Lower leg skin (tissue), 4 donors: ENCODE measurements around the gene ACTN4. TPM values are rescaled to one million over a fixed set of nuclear protein-coding genes. Genes with fewer than 3 reads are reported as not detected.

Experiments used
- DNase-seq, 2 donors: peaks; one replicate each; pipeline ENCODE4 v3.0.0-alpha.2; 2019; ENCODE audit warnings: low spot score in 2 of 2
- H3K4me3 ChIP-seq: fragments of 200-600 bp; sonication (generic); 2 replicates; pipeline ENCODE4 v1.5.1; 2017; ENCODE audit warnings: mild to moderate bottlenecking, low read depth; ENCODE audit not compliant: poor library complexity, severe bottlenecking
- POLR2A ChIP-seq, 2 donors: fragments of 450-650 bp; IDR thresholded peaks; one replicate each; pipeline ENCODE4 v1.6.1; 2016 to 2017; ENCODE audit warnings: antibody characterized with exemption in 2 of 2, mild to moderate bottlenecking in 1 of 2, moderate library complexity in 1 of 2
- WGBS, 2 donors: methylation state at CpG; one replicate each; pipeline ENCODE4 v1.1.5; 2018; 5-methylcytosine and 5-hydroxymethylcytosine counted together
- intact Hi-C: fragments of 100-400 bp; cut with DNase I; formaldehyde crosslinking; loops from one replicate; pipeline ENCODE4 v1.15.0; 2023; ENCODE audit warnings: low total_unique reads
- total RNA-seq, 4 donors: library from RNA; depleted of rRNA; stranded (reverse); fragments of >200 nt; gene quantifications; one replicate each; pipeline ENCODE4 v1.1.0, GENCODE V29; 2016
- TF ChIP-seq, protein P1 (sequence below), 3 donors: fragments of 450-650 bp; IDR thresholded peaks; one replicate each; pipeline ENCODE4 v1.5.1; 2016; ENCODE audit warnings: antibody characterized with exemption in 3 of 3, mild to moderate bottlenecking in 3 of 3, moderate library complexity in 2 of 3

The ACTN4 gene
- total RNA-seq, 4 donors from 2014 or later, result 411 to 572 (median 469) TPM

DNA sequence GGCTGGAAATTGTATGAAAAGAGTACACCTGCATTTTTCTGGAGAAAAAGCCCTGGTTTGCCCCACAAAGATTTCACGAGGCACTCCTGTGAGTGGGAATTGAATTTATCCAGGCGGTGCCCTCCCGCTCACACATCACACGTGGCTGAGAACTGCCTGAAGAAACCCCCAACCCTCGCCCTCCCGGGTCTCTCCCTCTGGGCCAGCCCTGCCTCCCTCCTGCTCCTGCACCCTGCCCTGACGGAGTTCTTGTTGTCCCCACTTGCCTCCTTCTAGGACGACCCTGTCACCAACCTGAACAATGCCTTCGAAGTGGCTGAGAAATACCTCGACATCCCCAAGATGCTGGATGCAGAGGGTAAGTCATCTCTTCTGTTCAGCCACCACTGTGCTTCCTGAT lies 61.7 kb downstream of the ACTN4 start:
- intact Hi-C loops, result no loop called here
- no peak overlapping the region for H3K4me3 ChIP-seq
- WGBS, 2 donors, result 83 to 91% methylated on average over 10 of the region's 10 CpGs
- TF ChIP-seq POLR2A (IDR thresholded peaks at IDR 0.05), result no peak
- TF ChIP-seq, protein P1, sequence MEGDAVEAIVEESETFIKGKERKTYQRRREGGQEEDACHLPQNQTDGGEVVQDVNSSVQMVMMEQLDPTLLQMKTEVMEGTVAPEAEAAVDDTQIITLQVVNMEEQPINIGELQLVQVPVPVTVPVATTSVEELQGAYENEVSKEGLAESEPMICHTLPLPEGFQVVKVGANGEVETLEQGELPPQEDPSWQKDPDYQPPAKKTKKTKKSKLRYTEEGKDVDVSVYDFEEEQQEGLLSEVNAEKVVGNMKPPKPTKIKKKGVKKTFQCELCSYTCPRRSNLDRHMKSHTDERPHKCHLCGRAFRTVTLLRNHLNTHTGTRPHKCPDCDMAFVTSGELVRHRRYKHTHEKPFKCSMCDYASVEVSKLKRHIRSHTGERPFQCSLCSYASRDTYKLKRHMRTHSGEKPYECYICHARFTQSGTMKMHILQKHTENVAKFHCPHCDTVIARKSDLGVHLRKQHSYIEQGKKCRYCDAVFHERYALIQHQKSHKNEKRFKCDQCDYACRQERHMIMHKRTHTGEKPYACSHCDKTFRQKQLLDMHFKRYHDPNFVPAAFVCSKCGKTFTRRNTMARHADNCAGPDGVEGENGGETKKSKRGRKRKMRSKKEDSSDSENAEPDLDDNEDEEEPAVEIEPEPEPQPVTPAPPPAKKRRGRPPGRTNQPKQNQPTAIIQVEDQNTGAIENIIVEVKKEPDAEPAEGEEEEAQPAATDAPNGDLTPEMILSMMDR (IDR thresholded peaks at IDR 0.05), result no peak
- no peak for DNase-seq

DNA sequence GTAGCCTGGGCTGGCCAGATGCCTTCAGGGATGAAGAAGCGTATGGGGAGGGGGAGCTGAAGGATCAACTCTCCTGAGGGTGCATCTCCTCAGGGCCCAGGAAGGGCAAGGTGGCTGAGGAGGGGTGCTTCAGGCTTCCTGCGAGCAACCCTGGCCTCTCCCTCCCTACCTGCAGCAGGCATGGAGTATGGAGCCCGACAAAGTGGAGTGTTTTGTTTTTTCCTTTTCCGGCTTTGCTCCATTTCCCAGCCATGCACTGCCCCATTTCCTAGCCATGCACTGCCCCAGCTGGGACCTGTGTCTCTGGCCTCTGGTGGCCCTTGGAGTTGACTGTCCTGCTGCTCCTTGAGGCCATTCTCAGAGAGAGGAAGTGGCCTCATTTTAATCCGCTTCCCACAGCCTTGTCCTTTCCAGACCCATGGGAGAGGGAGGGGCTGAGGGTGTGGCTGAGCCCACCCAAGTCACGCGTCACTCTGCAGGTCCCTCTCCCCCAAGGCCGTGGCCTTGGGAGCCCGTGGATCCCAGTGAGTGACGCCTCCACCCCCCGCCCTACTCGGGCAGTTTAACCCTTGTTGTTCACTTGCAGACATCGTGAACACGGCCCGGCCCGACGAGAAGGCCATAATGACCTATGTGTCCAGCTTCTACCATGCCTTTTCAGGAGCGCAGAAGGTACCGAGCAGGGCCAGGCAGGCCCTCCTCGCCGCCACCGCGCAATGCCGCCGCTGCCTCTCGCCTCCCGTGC lies 62.4 kb downstream of the ACTN4 start:
- H3K4me3 ChIP-seq, result no peak overlapping the region
- intact Hi-C loops, result no loop called here
- TF ChIP-seq, protein P1 (IDR thresholded peaks at IDR 0.05), result no peak
- TF ChIP-seq POLR2A (IDR thresholded peaks at IDR 0.05), result no peak
- no peak for DNase-seq
- WGBS, 2 donors, result 75 to 77% methylated on average over 27 of the region's 27 CpGs

DNA sequence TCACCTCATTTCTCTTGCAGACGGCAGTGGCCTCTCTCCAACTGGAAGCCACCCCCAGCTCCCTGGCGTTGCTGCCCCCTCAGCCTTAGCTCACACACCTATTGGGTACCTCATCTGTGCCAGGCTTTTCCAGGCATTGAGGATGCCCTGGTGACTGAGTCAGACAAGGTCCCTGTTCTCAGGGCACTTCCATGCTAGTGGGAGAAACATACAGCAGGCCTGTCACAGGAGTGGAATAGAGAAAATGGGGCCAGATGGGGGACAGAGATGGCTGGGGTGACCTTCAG lies 62.9 kb downstream of the ACTN4 start:
- no peak overlapping the region for H3K4me3 ChIP-seq
- 59 to 63% methylated on average over 2 of the region's 2 CpGs for WGBS, 2 donors
- intact Hi-C loops, result no loop called here
- DNase-seq, result no peak
- TF ChIP-seq, protein P1 (IDR thresholded peaks at IDR 0.05), result no peak
- no peak for TF ChIP-seq POLR2A (IDR thresholded peaks at IDR 0.05)

DNA sequence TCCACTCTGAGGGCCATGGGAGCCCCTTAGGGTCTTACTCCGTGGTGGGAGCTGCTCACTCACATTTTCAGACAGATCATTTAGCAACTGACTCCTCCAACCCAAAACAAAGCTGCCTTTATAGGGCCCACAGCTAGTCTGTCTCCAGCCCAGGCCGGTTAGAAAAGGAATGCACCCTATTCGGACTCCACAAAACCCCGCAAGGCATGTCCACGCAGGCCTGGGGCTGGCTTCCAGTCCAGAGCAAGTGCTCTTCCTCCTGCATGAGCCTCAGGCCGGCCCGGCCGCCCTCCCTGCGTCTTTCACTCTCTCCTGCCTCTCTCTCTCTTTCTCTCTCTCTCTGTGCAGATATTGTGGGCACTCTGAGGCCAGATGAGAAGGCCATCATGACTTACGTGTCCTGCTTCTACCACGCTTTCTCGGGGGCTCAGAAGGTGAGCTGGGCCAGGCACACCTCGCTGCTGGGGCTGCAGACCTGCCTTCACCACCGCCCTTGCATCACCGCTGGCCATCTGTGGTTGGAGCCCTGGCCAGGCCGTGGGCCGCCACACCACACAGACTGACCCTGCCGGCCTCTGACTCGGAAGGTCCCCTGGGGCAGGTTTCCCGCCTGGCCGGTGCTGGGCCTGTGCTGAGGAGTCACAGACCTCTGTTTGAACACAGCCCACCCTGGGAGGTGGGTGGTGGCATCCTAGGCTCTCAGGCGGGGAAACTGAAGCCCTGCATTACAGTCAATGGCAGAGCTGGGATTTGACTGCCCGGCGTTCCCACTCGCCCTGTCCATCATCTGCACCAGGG lies 63.7 kb downstream of the ACTN4 start:
- no peak for TF ChIP-seq POLR2A (IDR thresholded peaks at IDR 0.05)
- TF ChIP-seq, protein P1 (IDR thresholded peaks at IDR 0.05), result no peak
- H3K4me3 ChIP-seq, result no peak overlapping the region
- intact Hi-C loops, result no loop called here
- DNase-seq, result no peak
- WGBS, 2 donors, result 62 to 64% methylated on average over 21 to 25 of the region's 25 CpGs

DNA sequence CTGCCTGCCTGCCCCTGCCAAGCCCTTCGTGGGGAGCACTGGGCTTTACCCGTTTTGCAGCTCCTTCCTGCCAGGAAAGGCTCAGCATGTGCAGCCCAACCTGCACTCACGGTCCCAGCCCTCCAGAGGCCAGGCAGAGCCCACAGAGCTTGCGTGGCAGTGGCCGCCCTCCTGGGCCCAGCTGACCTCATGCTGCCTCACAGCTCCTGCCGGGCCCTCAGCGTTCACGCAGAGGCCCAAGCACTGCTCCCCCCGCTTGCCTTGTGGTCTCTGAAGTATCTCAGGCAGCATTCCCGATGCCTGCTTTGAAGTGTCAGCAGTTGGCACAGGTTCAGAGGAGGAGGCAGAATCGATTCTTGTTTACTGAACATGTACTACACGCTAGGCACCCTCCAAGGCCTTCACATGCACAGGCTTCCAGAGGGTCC lies 64.3 kb downstream of the ACTN4 start:
- intact Hi-C loops, result no loop called here
- no peak overlapping the region for H3K4me3 ChIP-seq
- 39 to 44% methylated on average over 12 of the region's 12 CpGs for WGBS, 2 donors
- DNase-seq, result no peak
- TF ChIP-seq POLR2A (IDR thresholded peaks at IDR 0.05), result no peak
- TF ChIP-seq, protein P1 (IDR thresholded peaks at IDR 0.05), result no peak
